GM12891 (cell line): Measurements from ENCODE around the gene ZNF410.
"Not testable (repeated sequence)": the region's sequence is repeated elsewhere in the genome, so short reads cannot be mapped to it uniquely, and the experiment has no call there.

Experiments
- DNase-seq: peaks from one replicate; pipeline ENCODE4 v3.0.0; 2011; ENCODE audit warnings: low spot score; ENCODE audit not compliant: insufficient read length
- FAIRE-seq: peaks from 2 replicates; lab custom pipeline; 2011; peaks lifted over from hg19 to GRCh38; lab: Jason Lieb, UNC
- PAX5 ChIP-seq: IDR thresholded peaks from 2 replicates; pipeline ENCODE4 v1.6.1; 2011; ENCODE audit warnings: low read length, moderate library complexity, mild to moderate bottlenecking; ENCODE audit not compliant: insufficient read depth, severe bottlenecking
- POLR2A ChIP-seq: IDR thresholded peaks from 2 replicates; pipeline ENCODE4 v1.6.1; 2011; ENCODE audit warnings: low read depth, low read length, control low read depth
- POLR2AphosphoS5 ChIP-seq: IDR thresholded peaks from 2 replicates; pipeline ENCODE4 v1.6.1; 2011; ENCODE audit warnings: low read depth, low read length, control low read depth
- POU2F2 ChIP-seq: IDR thresholded peaks from 2 replicates; pipeline ENCODE4 v1.6.1; 2011; ENCODE audit warnings: low read depth, mild to moderate bottlenecking, control low read depth, low read length, moderate library complexity
- SPI1 ChIP-seq: IDR thresholded peaks from 2 replicates; pipeline ENCODE4 v1.6.1; 2011; ENCODE audit warnings: low read depth, low read length, control low read depth
- TAF1 ChIP-seq: IDR thresholded peaks from 2 replicates; pipeline ENCODE4 v1.6.1; 2011; ENCODE audit warnings: low read depth, low read length, control low read depth

The ZNF410 gene

GRCh38 chr14:73896521-73896920 lies 9.9 kb downstream of the ZNF410 start:
- FAIRE-seq (no peak), DNase-seq (no peak)
- no peak for TF ChIP-seq PAX5

- no peak for TF ChIP-seq POLR2AphosphoS5
- no peak for TF ChIP-seq TAF1
- no peak for TF ChIP-seq SPI1
- no peak for TF ChIP-seq PAX5
- no peak for TF ChIP-seq POU2F2
- no peak for FAIRE-seq
- DNase-seq, result no peak
Measured at GRCh38 chr14:73903028-73903427, 16.4 kb downstream of the ZNF410 start.

- TF ChIP-seq PAX5, result no peak
- FAIRE-seq, result no peak
- no peak for DNase-seq
Measured at GRCh38 chr14:73909681-73910080, 23.0 kb downstream of the ZNF410 start.

- TF ChIP-seq POU2F2 (no peak), PAX5 (no peak), SPI1 (no peak), TAF1 (no peak), POLR2A (no peak), POLR2AphosphoS5 (no peak)
- DNase-seq (no peak), FAIRE-seq (no peak)
Measured at GRCh38 chr14:73913256-73913655, 26.6 kb downstream of the ZNF410 start.

- DNase-seq (no peak), FAIRE-seq (no peak)
- TF ChIP-seq PAX5, result no peak
- TF ChIP-seq POLR2AphosphoS5, result no peak
- no peak for TF ChIP-seq POU2F2
- no peak for TF ChIP-seq TAF1
- TF ChIP-seq POLR2A, result no peak
- no peak for TF ChIP-seq SPI1
Measured at GRCh38 chr14:73916324-73916723, 29.7 kb downstream of the ZNF410 start.

GRCh38 chr14:73919457-73919856 lies 32.8 kb downstream of the ZNF410 start:
- FAIRE-seq, DNase-seq: not testable (repeated sequence)

- DNase-seq (no peak), FAIRE-seq (no peak)
- TF ChIP-seq POU2F2, result no peak
- no peak for TF ChIP-seq SPI1
- no peak for TF ChIP-seq POLR2AphosphoS5
- TF ChIP-seq POLR2A, result no peak
- no peak for TF ChIP-seq TAF1
- TF ChIP-seq PAX5, result no peak
Measured at GRCh38 chr14:73924337-73924736, 37.7 kb downstream of the ZNF410 start.

GRCh38 chr14:73935666-73936065 lies 49.0 kb downstream of the ZNF410 start:
- DNase-seq (no peak), FAIRE-seq (no peak)

GRCh38 chr14:73936548-73936947 lies 49.9 kb downstream of the ZNF410 start:
- TF ChIP-seq POU2F2 (no peak), POLR2AphosphoS5 (no peak), PAX5 (no peak), SPI1 (no peak), TAF1 (no peak), POLR2A (no peak)
- no peak for FAIRE-seq
- no peak for DNase-seq

More at GRCh38 chr14:73935666-73936065, 49.0 kb downstream of the ZNF410 start:
- no peak for TF ChIP-seq POU2F2
- no peak for TF ChIP-seq SPI1
- TF ChIP-seq PAX5, result no peak
- no peak for TF ChIP-seq POLR2A
- TF ChIP-seq POLR2AphosphoS5, result no peak
- no peak for TF ChIP-seq TAF1

GRCh38 chr14:73937012-73937411 lies 50.4 kb downstream of the ZNF410 start:
- FAIRE-seq, result no peak
- no peak for DNase-seq
- no peak for TF ChIP-seq POLR2AphosphoS5
- no peak for TF ChIP-seq SPI1
- no peak for TF ChIP-seq PAX5
- no peak for TF ChIP-seq POU2F2
- TF ChIP-seq TAF1, result no peak
- TF ChIP-seq POLR2A, result no peak

- FAIRE-seq (no peak), DNase-seq (no peak)
- no peak for TF ChIP-seq PAX5
- no peak for TF ChIP-seq TAF1
- no peak for TF ChIP-seq SPI1
- no peak for TF ChIP-seq POLR2A
- TF ChIP-seq POU2F2, result no peak
- TF ChIP-seq POLR2AphosphoS5, result no peak
Measured at GRCh38 chr14:73942180-73942579, 55.5 kb downstream of the ZNF410 start.

GRCh38 chr14:73943083-73943482 lies 56.4 kb downstream of the ZNF410 start:
- FAIRE-seq (no peak), DNase-seq (no peak)
- TF ChIP-seq PAX5 (no peak), SPI1 (no peak), POU2F2 (no peak), TAF1 (no peak)
